Measurements from ENCODE around the gene HOGA1. TPM values are rescaled to one million over a fixed set of nuclear protein-coding genes. Genes with fewer than 3 reads are reported as not detected.

Gene HOGA1
- total RNA-seq, 1 experiment from 2014 or later = 0.15 TPM

DNA sequence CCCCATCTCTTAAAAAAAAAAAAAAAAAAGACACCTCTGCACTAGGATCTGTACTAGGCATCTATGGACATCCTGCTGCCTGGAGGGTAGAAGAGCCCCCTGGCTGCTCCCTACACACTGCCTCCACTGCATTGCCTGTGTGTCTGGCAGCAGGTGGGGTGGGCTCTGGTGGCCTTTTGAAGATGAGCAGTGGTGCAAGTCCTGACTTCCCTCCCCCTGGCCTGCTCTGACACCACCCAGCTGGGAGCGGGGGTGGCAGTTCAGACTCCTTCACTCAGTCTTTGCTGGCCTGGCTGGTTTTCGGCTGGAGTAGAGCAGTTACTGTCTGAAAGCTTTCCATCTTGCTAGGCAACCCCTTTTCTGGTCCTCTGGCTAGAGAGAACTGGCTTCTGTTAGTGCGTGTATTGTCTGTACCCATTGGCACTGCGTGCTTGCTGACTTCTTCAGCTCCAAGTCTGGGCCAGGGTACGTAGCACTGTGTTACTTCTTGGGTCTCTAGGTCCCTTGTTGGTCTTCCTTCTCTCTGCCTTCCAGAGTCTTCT lies 23.0 kb downstream of the HOGA1 start:
- no peaks in the 10 kb centered on the region for H3K27me3 Mint-ChIP-seq (ENCODE audit: low read depth)
- no peak overlapping the region; the same call in 1 of the 2 replicates for H3K27ac Mint-ChIP-seq
- DNase-seq (ENCODE audit: low spot score) (no peak), ATAC-seq (no peak)
- POLR2A ChIA-PET = no interaction called here
- TF ChIP-seq NR3C1 (CRISPR knock-in tag; conservative IDR thresholded peaks at IDR 0.05; ENCODE audit: low read depth) = no peak
- no peak for TF ChIP-seq ZNF281 (CRISPR knock-in tag; IDR thresholded peaks at IDR 0.05)
- TF ChIP-seq ZNF396 (CRISPR knock-in tag; IDR thresholded peaks at IDR 0.05; ENCODE audit: borderline replicate concordance) = no peak
- no peak for TF ChIP-seq MLX (CRISPR knock-in tag; IDR thresholded peaks at IDR 0.05)
- TF ChIP-seq, protein P1, sequence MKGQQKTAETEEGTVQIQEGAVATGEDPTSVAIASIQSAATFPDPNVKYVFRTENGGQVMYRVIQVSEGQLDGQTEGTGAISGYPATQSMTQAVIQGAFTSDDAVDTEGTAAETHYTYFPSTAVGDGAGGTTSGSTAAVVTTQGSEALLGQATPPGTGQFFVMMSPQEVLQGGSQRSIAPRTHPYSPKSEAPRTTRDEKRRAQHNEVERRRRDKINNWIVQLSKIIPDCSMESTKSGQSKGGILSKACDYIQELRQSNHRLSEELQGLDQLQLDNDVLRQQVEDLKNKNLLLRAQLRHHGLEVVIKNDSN (CRISPR knock-in tag; IDR thresholded peaks at IDR 0.05) = no peak
- TF ChIP-seq TCF7 (CRISPR knock-in tag; IDR thresholded peaks at IDR 0.05; ENCODE audit: low read depth) = no peak
- TF ChIP-seq ZNF532 (CRISPR knock-in tag; IDR thresholded peaks at IDR 0.05; ENCODE audit: borderline replicate concordance) = no peak
- TF ChIP-seq, protein P2, sequence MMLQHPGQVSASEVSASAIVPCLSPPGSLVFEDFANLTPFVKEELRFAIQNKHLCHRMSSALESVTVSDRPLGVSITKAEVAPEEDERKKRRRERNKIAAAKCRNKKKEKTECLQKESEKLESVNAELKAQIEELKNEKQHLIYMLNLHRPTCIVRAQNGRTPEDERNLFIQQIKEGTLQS (CRISPR knock-in tag; conservative IDR thresholded peaks at IDR 0.05) = no peak
- no peak for TF ChIP-seq TEAD4 (CRISPR knock-in tag; IDR thresholded peaks at IDR 0.05)
- H3K36me3 Mint-ChIP-seq = no peaks in the 10 kb centered on the region
- H3K4me3 Mint-ChIP-seq = no peak overlapping the region
- CTCF ChIA-PET = interaction anchor here (1.7 to 2.1 kb wide), 2 partner anchors 35 to 67 kb away, joined by 4 to 6 read pairs; partner anchors contain the start of gene ANKRD2
- peaks cover 10% of the 10 kb centered on the region for H3K4me1 Mint-ChIP-seq
- H3K9me3 Mint-ChIP-seq = no peaks in the 10 kb centered on the region

DNA sequence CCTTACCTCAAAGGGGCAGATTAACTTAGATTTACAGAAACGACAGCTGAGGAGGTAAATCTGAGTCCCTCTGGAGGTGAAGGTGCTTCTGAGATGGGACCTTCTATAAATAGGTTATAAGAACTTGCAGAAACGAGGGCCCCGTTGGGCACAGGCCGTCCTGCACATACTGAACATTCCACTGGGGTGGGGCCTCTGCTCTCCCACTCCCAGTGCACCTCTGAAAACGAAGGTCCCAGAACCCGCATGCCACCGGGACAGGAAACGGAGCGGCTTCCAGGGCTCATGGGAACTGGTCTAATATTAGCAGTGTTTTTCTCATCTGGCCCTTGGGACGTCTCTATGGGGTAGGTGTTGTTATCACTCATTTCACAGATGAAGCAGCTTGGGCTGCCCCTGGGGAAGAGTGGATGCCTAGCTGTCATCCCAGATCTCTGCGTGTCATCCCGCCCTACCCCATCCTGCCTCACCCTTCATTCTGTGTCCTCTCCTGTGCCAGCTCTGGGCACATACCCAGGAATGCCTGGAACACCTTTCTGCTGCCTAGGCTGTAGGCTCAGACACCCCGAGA lies 24.9 kb downstream of the HOGA1 start:
- CTCF ChIA-PET = interaction anchor here (0.9 to 1.8 kb wide), 4 partner anchors 35 to 145 kb away, joined by 4 to 7 read pairs (median 4); partner anchors contain the start of gene ANKRD2
- Mint-ChIP-seq H3K36me3 (no peaks in the 10 kb centered on the region), H3K27me3 (ENCODE audit: low read depth) (no peaks in the 10 kb centered on the region), H3K9me3 (no peaks in the 10 kb centered on the region), H3K27ac (no peak overlapping the region), H3K4me3 (no peak overlapping the region), H3K4me1 (peaks cover 14% of the 10 kb centered on the region)
- POLR2A ChIA-PET = no interaction called here
- DNase-seq (ENCODE audit: low spot score) = no peak
- TF ChIP-seq JAZF1 (CRISPR knock-in tag; IDR thresholded peaks at IDR 0.05) (no peak), NFE2L1 (CRISPR knock-in tag; IDR thresholded peaks at IDR 0.05) (no peak), ZNF416 (CRISPR knock-in tag; IDR thresholded peaks at IDR 0.05) (no peak), MAX (CRISPR knock-in tag; IDR thresholded peaks at IDR 0.05) (no peak), ATF2 (CRISPR knock-in tag; IDR thresholded peaks at IDR 0.05; ENCODE audit: borderline replicate concordance, low read depth) (no peak), FOXK1 (CRISPR knock-in tag; IDR thresholded peaks at IDR 0.05) (no peak)
- TF ChIP-seq, protein P3, sequence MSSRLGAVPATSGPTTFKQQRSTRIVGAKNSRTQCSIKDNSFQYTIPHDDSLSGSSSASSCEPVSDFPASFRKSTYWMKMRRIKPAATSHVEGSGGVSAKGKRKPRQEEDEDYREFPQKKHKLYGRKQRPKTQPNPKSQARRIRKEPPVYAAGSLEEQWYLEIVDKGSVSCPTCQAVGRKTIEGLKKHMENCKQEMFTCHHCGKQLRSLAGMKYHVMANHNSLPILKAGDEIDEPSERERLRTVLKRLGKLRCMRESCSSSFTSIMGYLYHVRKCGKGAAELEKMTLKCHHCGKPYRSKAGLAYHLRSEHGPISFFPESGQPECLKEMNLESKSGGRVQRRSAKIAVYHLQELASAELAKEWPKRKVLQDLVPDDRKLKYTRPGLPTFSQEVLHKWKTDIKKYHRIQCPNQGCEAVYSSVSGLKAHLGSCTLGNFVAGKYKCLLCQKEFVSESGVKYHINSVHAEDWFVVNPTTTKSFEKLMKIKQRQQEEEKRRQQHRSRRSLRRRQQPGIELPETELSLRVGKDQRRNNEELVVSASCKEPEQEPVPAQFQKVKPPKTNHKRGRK (CRISPR knock-in tag; IDR thresholded peaks at IDR 0.05; ENCODE audit: borderline replicate concordance) = no peak
- no peak for ATAC-seq
